Loucy (cell line): ENCODE measurements around the gene RPL29.

Experiments
- CTCF ChIP-seq: fragments of 200-600 bp; sonication (generic); conservative IDR thresholded peaks from 2 replicates; pipeline ENCODE4 v1.5.1; 2014; ENCODE audit warnings: mild to moderate bottlenecking, antibody characterized with exemption, low read length
- EZH2phosphoT487 ChIP-seq: fragments of 200-600 bp; IDR thresholded peaks from 2 replicates; pipeline ENCODE4 v1.6.1; 2018; ENCODE audit warnings: antibody characterized with exemption, mild to moderate bottlenecking, moderate library complexity, borderline replicate concordance

DNA sequence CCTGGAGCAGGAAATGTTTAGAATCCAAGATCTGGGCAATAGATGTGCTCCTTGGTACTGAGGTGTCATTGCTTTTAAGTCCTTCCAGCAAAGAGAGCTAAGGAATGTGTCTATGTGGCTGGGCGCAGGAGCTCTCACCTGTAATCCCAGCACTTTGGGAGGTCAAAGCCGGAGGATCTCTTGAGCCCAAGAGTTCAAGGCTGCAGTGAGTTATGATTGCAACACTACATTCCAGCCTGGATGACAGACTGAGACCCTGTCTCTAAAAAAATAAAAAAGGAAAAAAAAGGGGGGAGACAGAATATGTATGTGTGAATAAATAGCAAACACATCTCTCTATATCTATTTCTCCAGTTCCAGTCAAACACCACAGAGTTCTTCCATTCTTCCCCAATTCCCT is 44.8 kb downstream of the RPL29 start:
- TF ChIP-seq CTCF, result no peak
- no peak for TF ChIP-seq EZH2phosphoT487
